Ovary (tissue), 9 donors: Measurements from ENCODE around the gene SIRT2. TPM values are rescaled to one million over a fixed set of nuclear protein-coding genes. Genes with fewer than 3 reads are reported as not detected.
A peak's percentile ranks its signal among the peaks of the same experiment; 100 is the strongest.

Experiments used
- DNase-seq, 5 donors: peaks; one replicate each; pipeline ENCODE4 v3.0.0-alpha.2; 2019 to 2020
- H3K27ac ChIP-seq, 2 donors: fragments of 200-600 bp; one replicate each; pipeline versions ENCODE4 v1.5.1 to v1.8.0; 2019 to 2022
- H3K27me3 ChIP-seq: fragments of 200-600 bp; one replicate; pipeline ENCODE4 v1.8.0; 2022
- H3K36me3 ChIP-seq: fragments of 200-600 bp; sonication (generic); one replicate; pipeline ENCODE4 v1.5.1; 2019
- H3K4me1 ChIP-seq: one replicate; pipeline ENCODE4 v1.8.1; 2013; ENCODE audit warnings: mild to moderate bottlenecking, moderate library complexity; ENCODE audit not compliant: insufficient read depth
- H3K4me3 ChIP-seq: fragments of 200-600 bp; sonication (generic); one replicate; pipeline ENCODE4 v1.5.1; 2017
- H3K9me3 ChIP-seq, 2 donors: fragments of 200-600 bp in 1 of 2; sonication (generic) in 1 of 2; one replicate each; pipeline versions ENCODE4 v1.5.1 to v1.8.1; 2013 to 2019; ENCODE audit warnings: mild to moderate bottlenecking in 1 of 2, moderate library complexity in 1 of 2
- EP300 ChIP-seq: sonication (generic); formaldehyde crosslinking; IDR thresholded peaks from one replicate; pipeline ENCODE4 v1.6.1; 2017; ENCODE audit warnings: antibody characterized with exemption
- POLR2A ChIP-seq: fragments of 450-650 bp; IDR thresholded peaks from one replicate; pipeline ENCODE4 v1.6.1; 2017; ENCODE audit warnings: antibody characterized with exemption, mild to moderate bottlenecking, moderate library complexity
- WGBS, 3 donors: extraction: QIAGEN DNeasy Blood & Tissue Kit in 1 of 3; methylation state at CpG; one replicate each; pipeline versions ENCODE4 v1.1.5 to v1.1.7; 2013 to 2017; 5-methylcytosine and 5-hydroxymethylcytosine counted together
- intact Hi-C, 4 donors: fragments of 100-400 bp; cut with DNase I; formaldehyde crosslinking; loops; one replicate each; pipeline versions ENCODE4 v1.11.0 to v1.15.1; 2022 to 2023
- polyA plus RNA-seq, 2 donors: library from polyadenylated mRNA; stranded (reverse); fragments of 200-250 nt in 1 of 2; fragments of 350-450 nt in 1 of 2; fragmentation: Illumina TruSeq in 1 of 2; extraction: RNeasy Lipid Tissue Mini Kit (QIAGEN cat#74804) in 1 of 2; gene quantifications; one replicate each; pipeline ENCODE4 v1.2.3, GENCODE V29; 2013 to 2014
- total RNA-seq, 7 donors: library from RNA; depleted of rRNA in 2 of 7; stranded (reverse); fragments of >200 nt in 2 of 7; fragmentation: NEBNext Ultra II Directional in 3 of 7; extraction: Animal tissue kit (Norgen Biotek cat#: 25700) in 3 of 7; gene quantifications; one replicate each; pipeline versions ENCODE4 v1.1.0 to v1.2.4, GENCODE V29; 2016 to 2023
- TF ChIP-seq, protein P1 (sequence below), 3 donors: fragments of 450-650 bp in 2 of 3; fragments of 200-600 bp in 1 of 3; IDR thresholded peaks; one replicate each; pipeline versions ENCODE4 v1.5.1 to v1.8.0; 2016 to 2022; ENCODE audit warnings: antibody characterized with exemption in 3 of 3, mild to moderate bottlenecking in 1 of 3
- donor health status: DM: no; HTN: no; CAD: no; lungs with moderate emphysema.
- donor health status: DM: no; HTN: no; CAD: no.
- donor health status: Bipolar disorder and iron deficiency.
- donor health status: DM: yes; HTN: yes; CAD: no.
- donor health status: DM: no; HTN: no; CAD: no.
- donor health status: DM: yes; HTN: yes; CAD: no.

Gene SIRT2
- total and polyA plus RNA-seq, 9 donors, result 46.1 to 64.9 (median 55.7) TPM

DNA sequence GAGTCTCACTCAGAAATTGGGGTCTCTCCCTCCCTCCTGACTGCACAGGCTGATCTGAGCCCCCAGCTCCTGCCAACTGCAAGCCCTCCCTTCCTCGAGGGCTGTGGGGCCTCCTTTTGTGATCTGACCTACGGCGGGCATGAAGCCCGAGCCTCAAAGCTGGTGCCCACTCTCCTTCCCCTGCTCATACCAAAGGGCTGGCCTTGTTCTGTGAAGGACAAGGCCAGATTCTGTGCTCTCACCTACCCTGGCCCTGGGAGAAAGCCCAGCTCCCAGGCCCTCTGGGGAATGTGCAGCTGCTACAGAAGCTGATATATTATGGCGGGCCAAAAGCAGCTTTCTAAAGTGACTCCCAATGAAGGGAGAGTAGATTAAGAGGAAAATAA, 58.8 kb downstream of the SIRT2 start:
- no peaks in the 10 kb centered on the region for H3K36me3 ChIP-seq
- intact Hi-C loops, result loop anchor here in 1 of 4 donors (10.0 kb wide), 1 partner anchor 196 kb away; the partner anchor contains the start of gene ACTN4
- H3K9me3 ChIP-seq, result no peaks in the 10 kb centered on the region
- WGBS, 3 donors, result 70 to 83% (median 80%) methylated on average over 5 of the region's 5 CpGs
- no peaks in the 10 kb centered on the region for H3K4me1 ChIP-seq
- TF ChIP-seq EP300, result no peak
- no peak for TF ChIP-seq POLR2A
- TF ChIP-seq, protein P1, sequence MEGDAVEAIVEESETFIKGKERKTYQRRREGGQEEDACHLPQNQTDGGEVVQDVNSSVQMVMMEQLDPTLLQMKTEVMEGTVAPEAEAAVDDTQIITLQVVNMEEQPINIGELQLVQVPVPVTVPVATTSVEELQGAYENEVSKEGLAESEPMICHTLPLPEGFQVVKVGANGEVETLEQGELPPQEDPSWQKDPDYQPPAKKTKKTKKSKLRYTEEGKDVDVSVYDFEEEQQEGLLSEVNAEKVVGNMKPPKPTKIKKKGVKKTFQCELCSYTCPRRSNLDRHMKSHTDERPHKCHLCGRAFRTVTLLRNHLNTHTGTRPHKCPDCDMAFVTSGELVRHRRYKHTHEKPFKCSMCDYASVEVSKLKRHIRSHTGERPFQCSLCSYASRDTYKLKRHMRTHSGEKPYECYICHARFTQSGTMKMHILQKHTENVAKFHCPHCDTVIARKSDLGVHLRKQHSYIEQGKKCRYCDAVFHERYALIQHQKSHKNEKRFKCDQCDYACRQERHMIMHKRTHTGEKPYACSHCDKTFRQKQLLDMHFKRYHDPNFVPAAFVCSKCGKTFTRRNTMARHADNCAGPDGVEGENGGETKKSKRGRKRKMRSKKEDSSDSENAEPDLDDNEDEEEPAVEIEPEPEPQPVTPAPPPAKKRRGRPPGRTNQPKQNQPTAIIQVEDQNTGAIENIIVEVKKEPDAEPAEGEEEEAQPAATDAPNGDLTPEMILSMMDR (IDR thresholded peaks at IDR 0.05), result no peak
- no peaks in the 10 kb centered on the region for H3K27me3 ChIP-seq
- peak in 1 of 5 donors; percentile 9 for DNase-seq
- H3K4me3 ChIP-seq, result no peak overlapping the region
- no peak overlapping the region for H3K27ac ChIP-seq

DNA sequence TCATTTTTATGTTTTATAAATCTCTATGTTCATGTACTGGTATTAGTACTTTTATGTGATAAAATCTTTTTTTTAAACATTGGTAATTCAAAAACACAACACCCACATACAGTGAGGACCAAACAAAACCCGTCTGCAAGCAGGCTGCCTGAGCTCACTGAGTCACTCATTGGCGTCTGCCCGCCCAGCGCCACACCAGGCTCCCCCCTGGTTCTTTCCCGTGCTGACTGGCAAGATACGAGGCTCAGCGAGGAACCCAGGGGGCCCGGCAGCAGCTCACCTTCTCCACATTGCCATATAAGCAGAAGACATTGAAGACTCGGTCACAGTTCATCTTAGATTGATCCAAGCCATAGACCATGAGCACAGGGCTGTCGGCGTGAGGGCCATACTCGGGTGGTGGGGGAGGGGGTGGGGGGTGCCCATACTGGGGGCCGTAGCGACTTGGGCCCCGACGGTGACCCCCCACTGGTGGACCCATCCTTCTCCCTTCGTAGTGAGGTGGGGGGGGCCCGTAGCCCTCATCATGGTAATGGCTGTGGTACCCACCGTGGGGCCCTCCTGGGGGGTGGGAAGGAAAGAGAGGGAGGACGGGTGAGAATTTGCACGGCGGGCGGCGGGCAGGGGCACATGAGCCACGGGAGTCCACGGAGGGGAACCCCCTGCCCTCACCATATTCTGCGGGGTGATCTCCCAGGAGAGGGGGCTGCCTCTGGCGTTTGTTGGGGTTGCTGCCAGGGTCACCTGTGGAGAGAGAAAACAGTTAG, 59.4 kb downstream of the SIRT2 start:
- Histone ChIP-seq H3K36me3 (no peaks in the 10 kb centered on the region), H3K9me3 (no peaks in the 10 kb centered on the region), H3K27me3 (no peaks in the 10 kb centered on the region), H3K4me1 (no peaks in the 10 kb centered on the region), H3K4me3 (no peak overlapping the region), H3K27ac (no peak overlapping the region)
- no peak for DNase-seq
- 66 to 76% (median 75%) methylated on average over 28 of the region's 28 CpGs for WGBS, 3 donors
- intact Hi-C loops, result loop anchor here in 2 of 4 donors (10.0 kb wide), 1 partner anchor 195 kb away; the partner anchor contains the start of gene ACTN4 (in 2 of the 2)
- TF ChIP-seq EP300 (no peak), POLR2A (no peak)
- TF ChIP-seq, protein P1 (IDR thresholded peaks at IDR 0.05), result no peak

DNA sequence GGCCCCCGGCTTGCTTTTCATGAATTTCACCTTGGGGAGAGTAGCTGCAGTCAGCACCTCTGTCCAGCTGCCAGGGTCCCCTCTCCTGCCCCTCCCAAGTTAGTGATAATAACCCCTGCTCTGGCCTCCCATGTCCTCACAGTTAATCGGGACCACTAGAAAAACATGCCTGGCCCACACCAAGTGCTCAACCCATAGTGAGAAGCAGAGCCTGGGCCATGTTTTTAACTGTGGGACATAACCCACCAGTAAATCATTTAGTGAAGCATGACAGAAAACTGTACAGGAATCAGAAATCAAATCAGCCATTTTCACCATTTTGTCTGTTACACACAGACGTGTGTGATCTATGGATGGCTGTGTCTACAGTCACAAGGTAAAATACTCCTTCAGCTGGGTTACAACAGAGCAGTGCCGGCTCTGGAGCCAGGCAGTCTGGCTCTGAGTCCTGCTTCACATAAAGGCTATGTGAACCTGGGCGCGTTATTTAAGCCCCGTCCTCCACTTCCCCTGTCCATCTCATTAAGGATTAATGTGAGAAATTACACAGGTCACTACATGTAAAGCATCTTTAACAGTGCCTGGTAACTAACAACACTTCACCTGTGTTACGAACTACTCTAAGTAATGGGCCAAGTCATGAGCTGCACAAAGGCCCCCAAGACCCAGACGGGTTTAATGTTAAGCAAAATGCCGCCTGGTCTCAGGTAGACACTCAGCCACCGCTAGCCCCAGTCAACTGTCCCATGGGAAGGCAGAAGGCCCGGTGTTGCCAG, 60.2 kb downstream of the SIRT2 start:
- intact Hi-C loops, result loop anchor here in 1 of 4 donors (10.0 kb wide), 1 partner anchor 194 kb away; the partner anchor contains the start of gene ACTN4
- H3K36me3 ChIP-seq, result no peaks in the 10 kb centered on the region
- H3K27ac ChIP-seq, result no peak overlapping the region

More for the DNA sequence above, 60.2 kb downstream of the SIRT2 start:
- Histone ChIP-seq H3K4me3 (no peak overlapping the region), H3K9me3 (no peaks in the 10 kb centered on the region), H3K27me3 (no peaks in the 10 kb centered on the region), H3K4me1 (no peaks in the 10 kb centered on the region)
- no peak for DNase-seq
- 81 to 82% (median 82%) methylated on average over 12 of the region's 12 CpGs for WGBS, 3 donors
- TF ChIP-seq EP300 (no peak), POLR2A (no peak)
- TF ChIP-seq, protein P1 (IDR thresholded peaks at IDR 0.05), result no peak
